HepG2 (cell line): Measurements from ENCODE around the gene ZMIZ1.

Source experiments
- DR1 ChIP-seq: sonication (generic); formaldehyde crosslinking; IDR thresholded peaks from 2 replicates; pipeline ENCODE4 v1.8.0; 2021; ENCODE audit warnings: mild to moderate bottlenecking, missing genetic modification reagents, inconsistent platforms
- FOXA1 ChIP-seq, 2 experiments: fragments of 450-650 bp in 1 of 2; sonication (generic) in 1 of 2; formaldehyde crosslinking in 1 of 2; IDR thresholded peaks; 2 replicates each; pipeline versions ENCODE4 v1.4.0 to v1.6.1; 2016 to 2020; ENCODE audit warnings: missing genetic modification reagents in 1 of 2
- PHF20 ChIP-seq: sonication (generic); formaldehyde crosslinking; IDR thresholded peaks from 2 replicates; pipeline ENCODE4 v1.5.0; 2020; ENCODE audit warnings: mild to moderate bottlenecking, missing genetic modification reagents
- POLR2A ChIP-seq, 2 experiments: IDR thresholded peaks; 2 replicates each; pipeline ENCODE4 v1.6.1; 2011; ENCODE audit warnings: low read depth in 2 of 2, low read length in 2 of 2, mild to moderate bottlenecking in 1 of 2, moderate library complexity in 1 of 2; ENCODE audit not compliant: insufficient read depth in 1 of 2
- STAT5B ChIP-seq: sonication (generic); formaldehyde crosslinking; IDR thresholded peaks from 2 replicates; pipeline ENCODE4 v1.4.0; 2020; ENCODE audit warnings: missing genetic modification reagents
- ZBTB21 ChIP-seq: sonication (generic); formaldehyde crosslinking; IDR thresholded peaks from 2 replicates; pipeline ENCODE4 v1.4.0; 2020; ENCODE audit warnings: missing genetic modification reagents

- no peak for TF ChIP-seq POLR2A (IDR thresholded peaks at IDR 0.05; ENCODE audit: insufficient read depth in 1 of 2, low read depth in 2 of 2, low read length in 2 of 2)
- TF ChIP-seq PHF20 (CRISPR knock-in tag): no peak
- TF ChIP-seq FOXA1 (IDR thresholded peaks at IDR 0.05): no peak
- no peak for TF ChIP-seq FOXA1 (CRISPR knock-in tag; IDR thresholded peaks at IDR 0.05)
- TF ChIP-seq STAT5B (CRISPR knock-in tag): no peak
- TF ChIP-seq DR1 (CRISPR knock-in tag): no peak
- TF ChIP-seq ZBTB21 (CRISPR knock-in tag): no peak
These were observed 4.4 kb downstream of the ZMIZ1 start for GRCh38 chr10:79072994-79073645.
